Fibroblast of gingiva (primary cell): ENCODE results near the gene NOS1AP.
"Not testable (repeated sequence)": the region's sequence is repeated elsewhere in the genome, so short reads cannot be mapped to it uniquely, and the experiment has no call there.

Experiments used
- DNase-seq: peaks from one replicate; pipeline ENCODE4 v3.0.0-alpha.2; 2011; ENCODE audit warnings: low read depth

The NOS1AP gene

DNA sequence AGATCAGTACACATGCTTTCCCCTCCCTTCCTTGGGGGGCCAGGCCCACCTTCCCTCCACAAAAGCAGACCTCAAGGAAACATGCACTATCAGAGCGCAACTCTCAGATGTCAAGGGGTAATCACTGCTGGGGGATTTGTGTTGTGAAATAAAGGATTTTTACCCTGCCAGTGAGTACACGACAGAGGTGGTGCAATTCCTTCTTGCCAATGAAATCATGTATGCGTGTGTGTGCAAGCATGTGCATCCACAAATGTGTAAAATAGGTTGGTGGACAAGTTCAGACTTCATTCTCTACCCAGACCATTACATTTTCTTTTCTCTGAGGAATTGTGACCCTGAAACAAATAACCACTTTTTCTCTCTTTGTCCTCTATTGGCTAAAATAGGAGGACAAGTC lies 9.8 kb upstream of the NOS1AP start:
- DNase-seq: no peak

DNA sequence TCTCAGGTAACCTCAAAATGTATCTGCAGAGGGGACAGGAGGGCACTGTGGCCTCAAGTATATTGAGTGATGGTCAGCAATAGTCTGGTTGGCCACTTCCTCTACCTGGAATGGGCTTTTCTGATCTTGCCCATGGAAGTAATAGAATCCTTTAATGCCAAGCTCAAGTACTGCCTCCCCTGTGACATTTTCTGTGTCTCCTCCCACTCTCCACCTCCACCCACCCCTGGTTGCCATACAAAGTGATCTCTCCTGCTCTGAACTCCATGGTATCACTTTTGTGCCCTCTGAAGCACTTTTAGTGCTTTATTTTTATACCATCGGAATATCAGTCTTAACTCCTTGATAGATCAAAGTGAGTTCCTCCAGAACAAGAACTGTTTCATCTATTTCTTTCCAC lies 9.2 kb upstream of the NOS1AP start:
- DNase-seq: no peak

DNA sequence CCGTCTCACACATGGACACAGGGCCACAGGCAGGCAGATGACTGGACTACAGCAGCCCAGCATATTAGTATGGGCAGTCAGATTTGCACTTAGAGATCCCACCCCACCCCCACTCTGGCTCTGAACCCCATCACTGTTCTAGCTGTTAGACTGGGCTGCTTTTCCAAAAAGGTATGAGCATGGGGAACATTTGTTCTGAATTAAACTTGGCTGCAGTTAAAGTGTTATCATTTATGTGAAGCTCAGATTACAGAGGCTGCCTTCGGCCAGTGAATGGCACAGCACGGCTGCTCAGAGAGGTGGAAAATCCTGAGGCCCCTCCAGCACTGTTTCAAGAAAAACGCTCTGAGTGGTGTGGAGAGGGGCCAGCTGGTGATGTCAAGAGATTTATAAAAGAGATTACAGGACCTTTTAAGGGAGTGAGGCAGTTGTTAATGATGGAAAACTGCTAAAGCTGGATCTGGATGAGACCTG lies 6.9 kb upstream of the NOS1AP start:
- no peak for DNase-seq

DNA sequence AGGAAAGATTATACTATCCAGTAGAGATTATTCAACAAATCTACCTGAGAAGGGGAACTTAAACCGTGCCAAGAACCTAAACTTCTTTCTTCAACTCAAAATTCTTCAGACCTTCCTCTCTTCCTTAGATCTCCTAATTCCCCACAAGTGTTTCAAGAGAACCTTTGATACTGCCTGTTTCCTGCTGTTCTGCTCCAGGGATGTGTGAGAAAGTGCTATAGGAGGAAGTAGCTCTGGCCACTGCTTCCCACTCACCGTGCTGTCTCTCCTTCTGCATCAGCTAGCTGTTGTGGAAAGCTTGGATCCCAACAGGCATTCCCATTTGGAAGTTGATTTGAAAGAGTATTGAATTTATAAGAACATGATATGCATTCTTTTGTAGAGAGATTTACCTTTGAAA lies 4.5 kb upstream of the NOS1AP start:
- DNase-seq: no peak

DNA sequence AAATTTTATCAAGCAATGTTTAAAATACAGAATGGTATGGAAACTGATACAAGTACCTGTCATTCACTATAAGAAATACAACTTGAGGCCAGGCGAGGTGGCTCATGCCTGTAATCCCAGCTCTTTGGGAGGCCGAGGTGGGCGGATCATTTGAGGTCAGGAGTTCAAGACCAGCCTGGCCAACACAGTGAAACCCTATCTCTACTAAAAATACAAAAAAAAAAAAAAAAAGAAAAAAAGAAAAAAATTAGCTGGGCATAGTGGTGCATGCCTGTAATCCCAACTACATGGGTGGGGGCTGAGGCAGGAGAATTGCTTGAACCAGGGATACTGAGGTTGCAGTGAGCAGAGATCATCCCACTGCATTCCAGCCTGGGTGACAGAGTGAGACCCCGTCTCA lies 2.7 kb upstream of the NOS1AP start:
- DNase-seq: not testable (repeated sequence)

DNA sequence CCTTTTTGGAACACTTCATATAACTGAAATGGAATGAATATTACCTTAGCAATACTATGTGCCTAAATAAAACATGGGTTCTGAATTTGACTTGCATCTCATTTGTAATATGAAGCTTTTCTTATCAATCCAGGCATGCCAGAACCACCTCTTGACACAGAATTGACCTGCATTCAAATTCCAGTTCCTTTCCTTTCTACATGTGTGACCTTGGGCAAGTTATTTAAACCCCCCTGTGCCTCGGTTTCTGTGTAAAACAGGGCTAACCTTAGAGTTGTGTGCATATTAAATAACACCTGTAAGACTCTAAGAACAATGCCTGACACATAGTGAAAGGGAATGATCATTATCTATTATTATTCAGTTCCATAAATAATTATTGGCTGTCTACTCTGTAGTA lies 2.0 kb upstream of the NOS1AP start:
- no peak for DNase-seq

DNA sequence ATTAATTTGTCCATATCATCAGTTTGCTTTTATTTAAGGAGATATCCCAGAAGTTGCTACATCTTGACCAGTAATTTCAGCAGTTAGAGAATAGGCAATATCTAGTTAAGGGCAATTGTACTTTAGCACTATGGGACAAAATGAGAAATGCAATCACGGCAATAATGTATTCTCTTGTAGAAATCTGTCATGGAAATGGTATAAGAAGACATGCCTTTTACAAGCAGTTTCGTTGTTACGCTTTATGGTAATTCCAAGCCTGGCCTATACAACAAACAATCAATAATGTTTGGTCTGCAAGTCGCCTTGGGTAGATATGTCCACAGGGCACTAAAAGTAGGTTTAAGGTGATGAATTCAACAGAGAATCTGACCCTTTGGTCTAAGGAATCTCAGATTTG lies 1.2 kb upstream of the NOS1AP start:
- no peak for DNase-seq

DNA sequence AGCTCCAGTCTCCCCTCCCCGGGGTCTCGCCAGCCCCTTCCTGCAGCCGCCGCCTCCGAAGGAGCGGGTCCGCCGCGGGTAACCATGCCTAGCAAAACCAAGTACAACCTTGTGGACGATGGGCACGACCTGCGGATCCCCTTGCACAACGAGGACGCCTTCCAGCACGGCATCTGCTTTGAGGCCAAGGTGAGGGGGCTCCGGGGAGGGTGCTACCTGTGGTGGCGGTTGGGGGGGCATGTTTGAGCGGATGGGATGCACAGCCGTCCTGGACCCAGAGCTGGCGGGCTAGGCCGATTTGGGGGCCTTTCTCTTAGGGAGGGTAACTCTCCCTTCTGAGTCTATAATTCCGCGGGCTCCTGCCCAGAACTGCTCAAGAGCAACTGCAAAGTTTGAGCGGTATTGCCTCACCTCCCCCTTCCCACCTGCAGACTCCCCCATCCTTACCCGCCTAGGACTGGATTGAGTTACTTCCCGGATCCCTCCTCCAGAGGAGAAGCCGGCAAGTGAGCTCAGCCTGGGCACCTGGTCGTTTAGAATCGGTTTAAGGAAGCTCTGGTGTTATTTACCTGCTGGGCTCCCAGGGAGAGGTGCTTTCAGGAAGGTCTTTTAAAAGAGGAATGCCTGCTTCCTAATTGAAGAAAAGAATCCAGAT lies 730 bp downstream of the NOS1AP start:
- no peak for DNase-seq

DNA sequence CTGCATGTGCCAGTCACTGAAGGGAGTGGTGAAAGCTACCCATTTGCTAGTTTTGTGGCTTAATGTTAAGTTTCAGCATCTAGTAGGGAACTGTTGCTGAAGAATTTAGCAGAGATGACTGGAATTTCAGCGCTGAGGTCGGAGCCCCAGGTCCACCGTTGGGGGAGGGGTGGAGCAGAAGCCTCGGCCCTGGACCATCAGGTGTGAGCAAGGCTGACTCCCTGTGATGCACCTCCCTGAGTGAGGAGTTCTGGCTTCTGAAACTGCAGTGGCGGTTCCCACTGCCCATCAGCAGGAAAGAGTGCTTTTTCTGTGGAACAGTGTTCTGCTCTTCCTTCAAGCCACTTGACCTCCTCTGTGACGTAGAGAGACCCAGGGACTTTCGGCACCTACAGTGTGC lies 1.3 kb downstream of the NOS1AP start:
- no peak for DNase-seq

DNA sequence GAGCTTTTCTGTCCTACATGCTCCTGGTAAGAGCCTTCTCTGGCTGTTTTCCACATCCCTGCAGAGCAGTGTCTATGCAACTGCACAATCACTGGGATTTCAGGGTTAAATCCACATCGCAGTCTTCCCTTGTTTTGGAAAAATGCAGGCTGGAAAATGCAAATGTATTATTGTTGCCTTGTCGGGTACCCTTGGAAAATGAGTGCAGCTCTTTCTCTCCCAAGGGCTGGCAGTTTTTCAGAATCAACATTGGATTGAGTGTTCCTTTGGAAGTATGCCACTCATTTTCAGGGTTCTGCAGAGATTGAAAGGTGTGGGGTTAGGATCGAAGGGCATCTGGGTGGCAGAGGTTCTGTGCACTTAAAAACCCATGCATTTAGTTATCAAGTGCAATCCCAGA lies 3.2 kb downstream of the NOS1AP start:
- no peak for DNase-seq

DNA sequence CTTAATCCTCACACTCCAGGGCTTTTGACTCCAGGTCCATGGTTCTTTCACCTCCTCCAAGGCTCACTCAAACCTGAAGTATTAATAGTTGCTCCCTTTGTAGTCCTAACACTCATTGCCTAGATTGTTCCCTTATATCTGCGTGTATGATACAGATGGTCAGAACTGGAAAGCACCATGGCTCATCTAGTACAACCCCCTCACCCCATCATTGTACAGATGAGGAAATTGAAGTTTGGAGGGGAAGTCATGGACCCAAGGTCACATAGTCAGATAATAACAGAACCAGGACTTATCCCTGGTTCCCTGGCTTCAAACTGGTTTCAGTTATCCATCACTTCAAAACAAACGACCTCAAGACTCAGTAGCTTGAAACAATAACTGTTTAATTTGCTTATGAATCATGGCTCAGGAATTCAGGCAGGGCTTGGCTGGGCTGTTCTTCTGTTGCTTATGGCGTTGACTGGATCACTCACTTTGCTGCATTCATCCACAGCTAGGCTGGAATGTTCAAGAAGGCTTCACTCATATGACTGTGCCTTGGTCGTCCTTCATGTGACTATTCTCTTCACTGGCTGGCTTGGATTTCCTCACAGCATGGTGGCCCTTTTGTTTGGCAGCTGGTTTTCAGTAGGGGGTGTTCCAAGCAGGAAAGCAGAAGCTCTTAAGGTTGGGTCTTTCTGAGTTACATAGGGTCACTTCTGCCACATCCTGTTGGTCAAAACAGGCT lies 5.0 kb downstream of the NOS1AP start:
- no peak for DNase-seq

DNA sequence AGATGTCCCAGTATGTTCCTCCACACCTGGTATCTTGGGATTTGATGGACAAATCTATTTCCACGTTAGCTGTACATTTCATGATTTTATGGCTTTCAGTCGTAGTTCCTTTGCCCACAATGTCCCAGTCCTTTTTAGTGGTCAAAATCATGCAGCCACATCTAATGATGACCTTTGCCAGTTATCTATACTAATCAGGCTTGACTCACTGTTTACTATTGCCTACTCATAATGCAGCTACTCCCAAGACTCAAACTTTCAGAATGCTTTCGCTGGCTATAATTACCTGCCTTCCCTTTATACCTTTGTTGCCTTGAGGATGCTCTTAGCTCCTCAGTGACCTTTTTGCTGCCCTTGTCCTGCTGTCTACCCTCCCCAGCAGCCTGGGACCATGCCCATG lies 6.4 kb downstream of the NOS1AP start:
- no peak for DNase-seq

DNA sequence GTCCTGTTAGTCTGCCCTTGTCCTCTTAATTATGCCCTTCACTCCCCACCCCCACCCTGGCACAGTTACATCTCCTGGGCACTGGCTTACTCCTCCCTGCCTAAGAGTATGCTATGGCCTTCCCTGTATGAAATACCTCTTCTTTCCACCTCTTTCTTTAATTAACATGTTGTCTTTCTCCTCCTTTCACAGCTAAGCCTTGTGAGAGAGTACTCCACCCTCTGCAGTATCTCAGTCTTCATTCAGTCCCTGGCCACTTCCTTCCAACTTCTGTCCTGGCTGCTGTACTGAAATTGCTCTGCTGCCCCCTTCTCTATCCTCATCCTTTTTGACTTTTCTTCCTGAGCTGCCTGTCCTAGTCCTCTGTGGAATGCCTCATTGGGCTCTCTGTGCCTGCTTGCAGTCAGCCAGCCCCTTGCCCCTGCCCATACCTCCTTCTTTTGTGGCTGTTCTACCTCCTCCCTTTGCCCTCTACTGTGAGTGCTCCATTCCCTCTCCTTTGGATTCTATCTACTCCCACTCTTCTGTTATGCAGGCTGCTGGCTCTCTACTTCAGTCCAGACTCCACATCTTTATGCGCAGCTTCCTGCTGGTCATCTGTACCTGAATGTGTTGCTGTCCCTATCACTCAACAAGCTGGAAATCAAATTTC lies 8.3 kb downstream of the NOS1AP start:
- no peak for DNase-seq

DNA sequence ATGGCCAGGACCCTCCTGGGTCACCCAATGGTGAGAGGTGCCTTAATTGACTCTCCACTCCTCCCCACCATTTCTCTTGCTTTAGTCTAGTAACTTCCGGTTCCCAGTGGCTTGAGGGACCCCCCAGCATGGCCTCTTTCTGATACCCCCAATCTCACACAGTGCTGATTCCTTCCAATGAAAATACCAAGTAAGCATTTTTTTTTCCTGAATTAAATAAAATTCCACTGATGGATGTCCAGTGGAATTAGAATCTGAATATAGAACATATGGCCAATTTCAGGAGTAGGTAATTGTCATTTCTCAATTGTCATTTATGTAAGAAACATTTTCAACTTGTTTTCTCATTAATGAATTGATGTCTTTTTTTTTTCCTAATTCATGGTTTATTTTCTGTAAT lies 9.5 kb downstream of the NOS1AP start:
- no peak for DNase-seq

DNA sequence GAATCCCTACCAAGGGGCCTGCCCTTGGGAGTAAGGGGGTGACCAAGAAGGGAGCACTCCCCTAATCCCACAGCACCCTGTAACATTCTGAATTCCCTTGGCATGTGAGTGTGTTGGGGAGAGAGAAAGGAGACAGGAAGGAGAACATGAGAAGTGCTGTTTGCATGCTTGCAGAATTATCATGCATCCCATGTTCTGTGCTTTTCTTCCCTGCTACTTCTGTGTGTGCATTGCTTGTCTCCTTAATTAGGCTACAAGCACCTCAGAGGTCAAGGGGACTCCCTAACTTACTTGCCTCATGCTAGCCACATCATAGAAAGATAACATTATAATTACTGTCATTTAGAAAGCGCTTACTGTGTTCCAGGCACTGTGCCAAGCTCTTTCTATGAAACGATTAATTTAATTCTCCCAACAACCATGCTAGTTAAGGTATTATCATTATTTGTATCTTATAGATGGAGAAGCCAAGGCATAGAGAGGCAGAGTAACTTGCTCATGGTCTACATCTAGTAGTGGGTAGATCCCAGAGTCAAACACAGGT lies 11.1 kb downstream of the NOS1AP start:
- DNase-seq: no peak

DNA sequence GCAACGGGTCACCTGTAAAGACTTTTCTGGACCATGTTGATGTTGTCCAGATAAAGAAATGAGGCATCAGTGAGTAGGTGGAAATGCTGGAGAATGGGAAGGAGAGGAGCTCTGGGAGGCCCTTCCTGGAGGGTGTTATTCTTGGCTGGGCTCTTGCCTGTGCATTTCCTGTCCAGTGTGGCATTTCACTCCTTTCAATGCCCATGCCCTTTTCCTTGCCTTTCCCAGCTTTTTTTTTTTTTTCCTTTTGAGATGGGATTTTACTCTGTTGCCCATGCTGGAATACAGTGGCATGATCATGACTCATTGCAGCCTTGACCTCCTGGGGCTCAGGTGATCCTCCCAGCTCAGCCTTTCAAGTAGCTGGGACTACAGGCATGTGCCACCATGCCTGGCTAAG lies 11.8 kb downstream of the NOS1AP start:
- DNase-seq: no peak

DNA sequence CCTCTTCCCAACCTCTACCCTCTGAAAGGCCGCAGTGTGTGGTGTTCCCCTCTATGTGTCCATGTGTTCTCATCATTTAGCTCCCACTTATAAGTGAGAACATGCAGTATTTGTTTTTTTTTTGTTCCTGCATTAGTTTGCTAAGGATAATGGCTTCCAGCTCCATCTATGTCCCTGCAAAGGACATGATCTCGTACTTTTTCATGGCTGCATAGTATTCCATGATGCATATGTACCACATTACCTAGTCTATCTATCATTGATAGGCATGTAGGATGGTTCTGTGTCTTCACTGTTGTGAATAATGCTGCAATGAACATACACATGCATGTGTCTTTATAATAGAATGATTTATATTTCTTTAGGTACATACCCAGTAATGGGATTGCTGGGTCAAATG lies 12.6 kb downstream of the NOS1AP start:
- not testable (repeated sequence) for DNase-seq

DNA sequence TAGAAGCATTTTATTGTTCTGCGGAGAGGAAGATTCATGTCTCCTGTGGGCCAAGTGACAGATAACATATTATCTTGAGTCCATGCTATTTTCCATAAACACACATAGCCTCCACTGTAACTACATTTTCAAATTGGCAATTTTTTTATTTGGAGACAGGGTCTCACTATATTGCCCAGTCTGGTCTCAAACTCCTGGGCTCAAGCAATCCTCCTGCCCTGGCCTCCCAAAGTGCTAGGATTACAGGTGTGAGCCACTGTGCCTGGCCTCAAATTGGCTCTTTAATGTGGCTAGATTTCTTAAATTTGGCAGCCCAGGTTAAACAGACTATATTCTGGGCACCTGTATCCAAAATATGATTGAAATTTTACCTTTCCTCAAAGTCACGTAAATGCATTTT lies 13.8 kb downstream of the NOS1AP start:
- no peak for DNase-seq

DNA sequence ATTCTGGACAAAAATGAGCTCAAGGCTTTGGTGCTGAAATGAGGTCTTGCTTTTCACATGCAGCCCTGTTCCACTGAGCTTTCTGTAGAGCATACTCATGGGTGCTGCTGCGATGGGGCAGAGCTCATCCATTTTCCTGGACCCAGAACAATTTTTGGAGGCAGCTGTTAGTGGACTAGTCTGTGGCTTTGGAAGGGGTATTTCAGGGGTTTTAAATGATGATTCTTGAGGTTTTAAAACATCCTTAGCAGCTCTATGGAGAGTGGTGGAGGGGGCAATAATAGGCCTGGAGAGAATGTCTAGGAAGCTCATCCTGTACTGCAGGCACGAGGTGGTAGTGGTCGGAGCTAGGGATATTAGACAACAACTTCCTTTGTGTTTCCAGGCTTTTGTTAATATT lies 16.5 kb downstream of the NOS1AP start:
- no peak for DNase-seq

DNA sequence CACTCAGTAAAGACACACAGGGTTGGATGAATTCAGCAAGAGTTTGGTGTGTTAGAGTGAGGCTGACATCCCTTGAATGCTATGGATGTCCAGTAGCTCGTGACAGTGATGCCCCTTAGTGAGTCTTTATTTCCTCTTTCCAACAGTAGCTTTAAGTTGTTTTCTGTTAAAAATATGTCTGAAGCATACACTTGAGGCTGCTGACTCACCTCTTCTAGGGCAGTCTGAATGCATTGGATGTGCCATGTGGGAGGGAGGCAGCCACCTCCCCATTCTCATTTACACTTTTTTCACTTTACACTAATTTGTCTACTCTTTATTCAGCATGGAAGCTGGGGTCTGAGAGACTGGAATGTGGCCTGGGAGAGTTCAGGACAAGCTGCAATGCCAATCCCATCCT lies 17.6 kb downstream of the NOS1AP start:
- no peak for DNase-seq

DNA sequence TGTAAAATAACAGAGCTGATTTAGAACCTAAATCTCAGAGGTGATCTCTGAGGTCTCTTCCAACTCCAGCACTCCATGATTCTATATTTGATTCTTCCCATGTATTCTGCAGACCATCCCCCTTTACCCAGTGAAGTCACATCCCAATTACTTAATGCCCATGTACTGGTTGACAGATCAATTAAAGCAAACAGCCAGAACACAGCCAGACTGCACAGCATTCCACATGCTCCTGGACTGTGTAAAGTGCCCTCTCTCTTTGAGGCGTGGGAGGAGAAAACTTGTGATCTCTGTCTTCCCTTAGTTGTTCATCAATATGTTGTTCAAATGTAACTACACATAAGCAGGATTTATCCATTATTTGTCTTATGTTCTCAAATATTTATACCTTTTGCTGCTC lies 18.1 kb downstream of the NOS1AP start:
- DNase-seq: no peak

DNA sequence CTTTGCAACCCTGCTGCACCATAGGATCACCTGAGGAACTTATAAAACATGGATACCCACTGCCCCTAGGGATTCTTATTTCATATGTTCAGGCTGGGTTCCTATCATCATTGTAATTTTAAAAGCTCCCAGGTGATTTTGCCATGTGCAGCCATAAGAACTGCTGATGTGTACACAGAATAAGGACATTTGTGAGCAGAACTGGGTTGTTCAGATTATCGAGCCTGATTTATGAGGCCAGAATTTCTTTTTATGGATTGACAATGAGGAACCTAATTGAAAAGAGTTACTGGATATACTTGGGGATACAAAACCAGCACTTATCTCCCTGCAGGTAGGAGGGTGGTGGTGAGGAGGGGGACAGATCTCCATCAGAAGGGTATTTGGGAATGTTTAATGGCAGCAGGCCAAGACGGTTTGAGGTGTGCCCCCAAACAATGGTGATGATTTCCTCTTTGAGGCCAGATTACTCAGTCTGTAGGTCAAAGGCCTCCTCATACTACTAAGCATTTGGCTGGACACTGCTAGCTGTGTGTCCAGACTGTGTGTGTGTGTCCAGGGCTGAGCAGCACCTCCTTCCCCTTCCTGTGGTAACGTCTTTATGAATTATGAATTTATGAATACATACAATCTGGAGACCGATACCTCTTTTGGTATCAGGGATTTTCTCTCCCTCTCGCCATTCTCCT lies 18.9 kb downstream of the NOS1AP start:
- DNase-seq: no peak

DNA sequence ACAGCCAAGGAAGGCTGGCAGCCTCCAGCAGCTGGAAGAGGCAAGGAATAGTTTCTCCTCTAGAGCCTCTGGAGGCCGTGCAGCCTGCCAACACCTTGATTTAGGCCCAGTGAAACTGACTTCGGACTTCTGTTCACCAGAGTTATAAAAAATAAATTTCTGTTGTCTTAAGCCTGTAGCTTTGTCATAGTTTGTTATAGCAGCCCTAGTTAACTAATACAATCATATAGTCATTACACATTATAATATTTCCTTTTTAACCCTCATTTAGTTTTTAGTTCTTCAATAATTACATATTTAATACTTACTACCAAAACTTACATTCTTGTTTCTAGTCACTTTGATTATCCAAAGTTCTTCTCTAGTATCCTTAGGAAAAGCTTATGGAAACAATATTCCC lies 20.3 kb downstream of the NOS1AP start:
- no peak for DNase-seq
